ENCODE data around the gene MAP2.

MAP2 gene

DNA sequence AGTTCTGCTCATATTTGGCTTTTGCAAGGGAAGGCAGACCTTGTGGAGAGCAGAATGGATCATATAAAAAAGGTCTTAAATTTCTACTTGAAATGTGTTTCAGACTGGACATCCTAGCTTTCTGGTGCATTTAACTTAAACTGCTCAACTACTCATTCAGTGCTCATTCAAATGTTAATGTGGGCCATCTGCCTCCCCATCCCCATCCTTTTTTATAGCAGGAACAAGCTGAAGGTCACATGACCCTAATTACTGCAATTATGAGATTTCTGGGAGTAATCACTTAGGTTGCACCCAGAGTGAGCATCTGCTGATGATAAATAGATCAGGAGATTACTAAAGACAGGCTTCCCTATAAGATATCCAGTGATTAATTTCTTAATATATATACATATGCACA, 96.1 kb downstream of the MAP2 start:
- Mint-ChIP-seq H3K27me3 (ENCODE audit: low read depth) (no peaks in the 10 kb centered on the region), H3K4me3 (no peak overlapping the region), H3K36me3 (ENCODE audit: low read depth) (no peaks in the 10 kb centered on the region), H3K27ac (no peak overlapping the region), H3K4me1 (ENCODE audit: low read depth) (no peaks in the 10 kb centered on the region), H3K9me3 (no peaks in the 10 kb centered on the region)

DNA sequence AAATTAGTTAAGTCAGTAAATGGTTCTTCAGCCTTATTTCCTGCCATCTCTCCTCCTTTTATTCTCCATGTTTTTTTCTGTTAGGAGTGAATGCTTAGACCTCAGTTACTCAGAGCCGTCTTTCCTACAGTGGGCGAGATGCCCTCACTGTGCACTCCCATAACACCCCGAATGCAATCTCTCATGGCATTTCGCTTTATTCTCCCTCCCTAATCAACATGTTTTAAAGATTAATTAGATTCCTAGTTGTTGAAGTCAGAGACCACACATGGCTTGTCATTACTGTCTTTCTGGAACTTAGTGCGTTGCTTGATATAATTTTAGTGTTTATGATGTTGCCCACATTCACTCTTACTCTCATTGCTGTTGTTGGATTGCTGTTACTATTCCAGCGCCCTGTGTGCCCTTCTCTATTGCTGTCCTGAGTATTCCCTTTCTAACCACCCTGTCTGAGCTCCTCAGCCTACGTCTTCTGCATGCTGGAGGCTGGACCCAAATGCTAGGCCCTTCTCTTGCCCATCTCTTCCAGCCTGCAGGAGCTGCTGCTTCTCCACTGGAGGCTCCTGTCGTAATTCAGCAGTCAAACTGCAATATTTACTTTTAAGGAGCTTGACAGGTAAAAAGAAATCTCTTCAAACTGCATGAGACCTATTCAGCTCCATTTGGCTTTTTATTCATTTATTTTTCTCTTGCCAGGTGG, 99.3 kb downstream of the MAP2 start:
- Mint-ChIP-seq H3K9me3 (no peaks in the 10 kb centered on the region), H3K27ac (no peak overlapping the region), H3K36me3 (ENCODE audit: low read depth) (no peaks in the 10 kb centered on the region), H3K4me1 (ENCODE audit: low read depth) (peaks cover 12% of the 10 kb centered on the region), H3K27me3 (ENCODE audit: low read depth) (no peaks in the 10 kb centered on the region), H3K4me3 (no peak overlapping the region)

GRCh38 chr2:209523867-209524266, 100.0 kb downstream of the MAP2 start:
- Mint-ChIP-seq H3K36me3 (ENCODE audit: low read depth) (no peaks in the 10 kb centered on the region), H3K4me1 (ENCODE audit: low read depth) (peaks cover 12% of the 10 kb centered on the region), H3K27ac (no peak overlapping the region), H3K4me3 (no peak overlapping the region), H3K9me3 (no peaks in the 10 kb centered on the region), H3K27me3 (ENCODE audit: low read depth) (no peaks in the 10 kb centered on the region)

DNA sequence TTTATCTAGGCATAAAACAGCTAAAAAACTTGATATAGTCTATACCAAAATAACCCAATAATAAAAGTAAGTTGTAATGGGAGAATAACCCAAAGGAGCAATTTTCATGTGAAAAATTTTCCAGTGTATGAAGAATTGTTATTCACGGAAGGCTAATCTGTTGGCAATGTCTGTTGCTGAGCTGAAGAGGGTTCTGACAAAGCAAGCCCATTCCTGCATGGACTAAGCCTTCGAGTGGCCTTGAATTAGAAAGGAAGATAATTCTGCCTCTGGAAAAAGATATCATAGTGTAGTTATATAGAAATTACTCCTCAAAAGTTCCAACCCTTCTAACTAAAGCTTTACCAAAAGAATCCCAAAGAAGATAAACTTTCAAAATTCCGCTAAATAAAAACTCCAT, 101.5 kb downstream of the MAP2 start:
- H3K9me3 Mint-ChIP-seq: no peaks in the 10 kb centered on the region
- H3K27ac Mint-ChIP-seq: no peak overlapping the region
- H3K4me1 Mint-ChIP-seq (ENCODE audit: low read depth): peaks cover 12% of the 10 kb centered on the region
- H3K36me3 Mint-ChIP-seq (ENCODE audit: low read depth): no peaks in the 10 kb centered on the region
- H3K4me3 Mint-ChIP-seq: no peak overlapping the region
- no peaks in the 10 kb centered on the region for H3K27me3 Mint-ChIP-seq (ENCODE audit: low read depth)

DNA sequence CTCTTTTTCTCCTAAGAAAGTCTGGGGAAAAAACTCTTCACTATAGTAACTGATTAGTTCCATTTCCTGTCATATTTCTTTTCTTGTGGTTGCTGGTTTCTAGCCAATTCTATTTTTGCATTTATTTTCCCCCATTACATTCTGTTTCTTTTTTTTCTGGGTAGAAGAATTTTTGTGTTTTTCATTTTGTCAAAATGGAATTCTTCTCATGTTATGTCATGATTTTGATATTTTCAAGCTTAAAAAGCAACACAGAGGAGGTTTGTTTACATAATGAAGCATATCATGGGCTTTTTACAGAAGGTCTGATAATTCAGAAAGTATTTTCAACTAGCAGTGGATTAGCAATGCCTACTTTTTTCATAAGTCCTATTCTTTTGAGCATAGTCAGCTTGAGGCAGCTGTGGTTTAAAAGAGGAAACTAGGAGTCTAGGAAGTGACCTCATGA, 102.0 kb downstream of the MAP2 start:
- H3K27ac Mint-ChIP-seq: no peak overlapping the region
- no peaks in the 10 kb centered on the region for H3K27me3 Mint-ChIP-seq (ENCODE audit: low read depth)
- H3K4me3 Mint-ChIP-seq: no peak overlapping the region
- H3K9me3 Mint-ChIP-seq: no peaks in the 10 kb centered on the region
- H3K36me3 Mint-ChIP-seq (ENCODE audit: low read depth): no peaks in the 10 kb centered on the region
- H3K4me1 Mint-ChIP-seq (ENCODE audit: low read depth): peaks cover 12% of the 10 kb centered on the region

GRCh38 chr2:209526561-209526960, 102.7 kb downstream of the MAP2 start:
- no peak overlapping the region for H3K27ac Mint-ChIP-seq

DNA sequence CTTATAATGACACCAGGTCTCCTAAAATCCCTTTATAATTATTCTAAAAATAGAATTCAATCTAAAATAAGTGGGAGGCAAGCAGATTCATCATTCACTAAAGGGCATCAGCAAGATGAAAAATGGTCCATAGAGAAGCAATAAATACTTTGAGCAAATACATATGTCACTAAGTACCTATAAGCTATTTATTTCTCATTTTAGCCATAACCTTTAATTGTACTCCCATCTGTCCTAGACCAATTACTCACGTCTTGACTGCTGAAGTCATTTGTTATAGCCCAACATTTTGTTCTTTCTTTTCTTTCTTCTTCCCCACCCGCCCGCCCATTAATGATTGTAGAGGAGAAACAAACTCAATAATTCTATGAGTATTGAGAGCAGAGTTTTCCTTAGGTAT, 105.7 kb downstream of the MAP2 start:
- Mint-ChIP-seq H3K36me3 (ENCODE audit: low read depth) (no peaks in the 10 kb centered on the region), H3K4me1 (ENCODE audit: low read depth) (peaks cover 12% of the 10 kb centered on the region), H3K9me3 (no peaks in the 10 kb centered on the region), H3K4me3 (no peak overlapping the region), H3K27ac (no peak overlapping the region), H3K27me3 (ENCODE audit: low read depth) (peaks cover 4% of the 10 kb centered on the region)

More at GRCh38 chr2:209526561-209526960, 102.7 kb downstream of the MAP2 start:
- Mint-ChIP-seq H3K9me3 (no peaks in the 10 kb centered on the region), H3K4me1 (ENCODE audit: low read depth) (peaks cover 12% of the 10 kb centered on the region), H3K4me3 (no peak overlapping the region), H3K27me3 (ENCODE audit: low read depth) (no peaks in the 10 kb centered on the region), H3K36me3 (ENCODE audit: low read depth) (no peaks in the 10 kb centered on the region)

- no peak overlapping the region for H3K27ac Mint-ChIP-seq
- H3K27me3 Mint-ChIP-seq (ENCODE audit: low read depth): peaks cover 4% of the 10 kb centered on the region
- no peaks in the 10 kb centered on the region for H3K36me3 Mint-ChIP-seq (ENCODE audit: low read depth)
- H3K4me1 Mint-ChIP-seq (ENCODE audit: low read depth): peaks cover 2% of the 10 kb centered on the region
- no peaks in the 10 kb centered on the region for H3K9me3 Mint-ChIP-seq
- H3K4me3 Mint-ChIP-seq: no peak overlapping the region
These were observed 108.5 kb downstream of the MAP2 start for GRCh38 chr2:209532321-209532720.

DNA sequence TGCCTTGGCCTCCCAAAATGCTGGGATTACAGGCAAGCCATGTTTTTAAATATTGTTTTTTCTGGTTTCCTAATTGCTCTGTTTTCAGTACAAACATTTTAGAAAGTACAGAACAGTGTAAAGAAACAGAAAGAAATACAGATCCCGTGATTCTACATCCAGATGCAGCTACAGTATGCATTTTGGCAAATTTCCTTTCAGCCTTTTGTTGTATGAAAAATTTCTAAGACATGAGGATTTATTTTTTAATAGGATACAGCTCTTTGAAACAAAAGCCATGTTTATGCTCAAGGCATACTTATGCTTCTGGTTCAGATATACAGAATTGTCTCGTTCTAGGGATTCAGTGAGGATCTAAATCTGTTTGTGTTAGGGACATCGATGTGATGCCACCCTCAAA, 109.5 kb downstream of the MAP2 start:
- H3K9me3 Mint-ChIP-seq: no peaks in the 10 kb centered on the region
- no peaks in the 10 kb centered on the region for H3K36me3 Mint-ChIP-seq (ENCODE audit: low read depth)
- H3K27ac Mint-ChIP-seq: no peak overlapping the region
- H3K4me3 Mint-ChIP-seq: no peak overlapping the region
- H3K4me1 Mint-ChIP-seq (ENCODE audit: low read depth): no peaks in the 10 kb centered on the region
- peaks cover 4% of the 10 kb centered on the region for H3K27me3 Mint-ChIP-seq (ENCODE audit: low read depth)

DNA sequence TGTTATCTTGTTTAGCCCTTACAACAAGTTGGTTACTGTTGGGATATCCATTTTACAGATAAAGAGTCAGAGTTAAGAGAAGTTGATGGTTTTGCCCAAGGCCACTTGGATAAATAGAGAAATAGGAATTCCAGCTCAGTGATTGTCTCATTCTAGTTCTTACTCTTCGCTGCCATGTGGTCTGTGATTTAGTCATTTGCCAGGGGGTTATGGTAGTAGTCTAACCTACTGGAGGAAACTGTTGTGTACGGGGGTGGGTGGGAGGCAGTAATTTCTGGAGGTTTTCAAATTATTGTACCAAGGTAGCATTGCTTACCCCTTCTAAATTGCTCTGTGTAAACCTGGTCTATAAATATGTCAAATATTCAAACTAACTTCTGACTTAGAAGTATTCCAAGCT, 110.4 kb downstream of the MAP2 start:
- Mint-ChIP-seq H3K4me1 (ENCODE audit: low read depth) (no peaks in the 10 kb centered on the region), H3K27ac (no peak overlapping the region), H3K4me3 (no peak overlapping the region), H3K36me3 (ENCODE audit: low read depth) (no peaks in the 10 kb centered on the region), H3K9me3 (no peaks in the 10 kb centered on the region), H3K27me3 (ENCODE audit: low read depth) (peaks cover 4% of the 10 kb centered on the region)

GRCh38 chr2:209536363-209536762, 112.5 kb downstream of the MAP2 start:
- Mint-ChIP-seq H3K27me3 (ENCODE audit: low read depth) (peaks cover 4% of the 10 kb centered on the region), H3K4me1 (ENCODE audit: low read depth) (no peaks in the 10 kb centered on the region), H3K27ac (no peak overlapping the region), H3K9me3 (no peaks in the 10 kb centered on the region), H3K4me3 (no peak overlapping the region), H3K36me3 (ENCODE audit: low read depth) (no peaks in the 10 kb centered on the region)

DNA sequence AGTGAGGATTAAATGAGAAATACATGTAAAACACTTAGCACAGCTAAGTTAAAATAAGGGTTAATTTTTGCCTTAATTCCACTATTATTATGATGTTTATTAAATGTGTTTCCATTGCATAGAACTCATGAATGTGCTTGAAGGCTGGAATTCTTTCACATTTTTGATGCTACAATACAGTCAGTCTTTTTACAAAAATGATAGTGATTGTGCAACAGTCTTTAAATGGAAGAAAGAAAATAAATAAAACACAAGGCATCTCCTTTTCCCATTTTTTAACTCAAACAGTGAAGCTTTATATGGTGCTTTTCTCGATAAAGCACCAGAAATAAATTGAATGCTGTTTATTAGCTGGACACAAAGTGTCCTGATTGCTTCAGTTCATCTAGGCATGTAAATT, 123.9 kb downstream of the MAP2 start:
- H3K4me3 Mint-ChIP-seq: no peak overlapping the region

GRCh38 chr2:209549589-209549988, 125.7 kb downstream of the MAP2 start:
- no peaks in the 10 kb centered on the region for H3K4me1 Mint-ChIP-seq (ENCODE audit: low read depth)
- H3K27me3 Mint-ChIP-seq (ENCODE audit: low read depth): no peaks in the 10 kb centered on the region
- no peak overlapping the region for H3K27ac Mint-ChIP-seq
- no peaks in the 10 kb centered on the region for H3K9me3 Mint-ChIP-seq
- no peaks in the 10 kb centered on the region for H3K36me3 Mint-ChIP-seq (ENCODE audit: low read depth)
- no peak overlapping the region for H3K4me3 Mint-ChIP-seq

More for the DNA sequence above, 123.9 kb downstream of the MAP2 start:
- no peaks in the 10 kb centered on the region for H3K9me3 Mint-ChIP-seq
- H3K36me3 Mint-ChIP-seq (ENCODE audit: low read depth): no peaks in the 10 kb centered on the region
- H3K4me1 Mint-ChIP-seq (ENCODE audit: low read depth): no peaks in the 10 kb centered on the region
- no peak overlapping the region for H3K27ac Mint-ChIP-seq
- no peaks in the 10 kb centered on the region for H3K27me3 Mint-ChIP-seq (ENCODE audit: low read depth)

GRCh38 chr2:209553913-209554312, 130.1 kb downstream of the MAP2 start:
- no peaks in the 10 kb centered on the region for H3K9me3 Mint-ChIP-seq
- H3K27me3 Mint-ChIP-seq (ENCODE audit: low read depth): no peaks in the 10 kb centered on the region
- no peaks in the 10 kb centered on the region for H3K36me3 Mint-ChIP-seq (ENCODE audit: low read depth)
- no peaks in the 10 kb centered on the region for H3K4me1 Mint-ChIP-seq (ENCODE audit: low read depth)
- no peak overlapping the region for H3K4me3 Mint-ChIP-seq
- no peak overlapping the region for H3K27ac Mint-ChIP-seq

- no peaks in the 10 kb centered on the region for H3K27me3 Mint-ChIP-seq (ENCODE audit: low read depth)
- H3K36me3 Mint-ChIP-seq (ENCODE audit: low read depth): no peaks in the 10 kb centered on the region
- no peak overlapping the region for H3K4me3 Mint-ChIP-seq
- H3K4me1 Mint-ChIP-seq (ENCODE audit: low read depth): no peaks in the 10 kb centered on the region
- H3K27ac Mint-ChIP-seq: no peak overlapping the region
- H3K9me3 Mint-ChIP-seq: no peaks in the 10 kb centered on the region
These were observed 132.6 kb downstream of the MAP2 start for GRCh38 chr2:209556354-209556961.
